HepG2 (cell line): ENCODE results near the gene TANC2. TPM values are rescaled to one million over a fixed set of nuclear protein-coding genes. Genes with fewer than 3 reads are reported as not detected.

Experiments
- ATAC-seq: fragments of 200-7000 bp; cut with Tn5 transposase; 3 replicates; pipeline ENCODE4 v1.9.1; 2020; ENCODE audit warnings: mild to moderate bottlenecking, moderate library complexity
- BruUV-seq: library from RNA; stranded (reverse); fragments of 400-500 nt; replicated peaks from 2 replicates; lab custom pipeline; 2021; lab: Mats Ljungman, UMichigan
- CTCF ChIA-PET: fragments of 300-600 bp; formaldehyde crosslinking; extraction: SDS; loops from one replicate; lab custom pipeline; 2021; ENCODE audit warnings: low total read pairs, inconsistent platforms, low intra/inter-chr PET ratio; lab: Yijun Ruan, JAX
- POLR2A ChIA-PET: fragments of 350-600 bp; sonication (Branson Sonifier 250); formaldehyde crosslinking; loops from one replicate; lab custom pipeline; 2020; ENCODE audit warnings: antibody characterized with exemption, inconsistent platforms; lab: Yijun Ruan, JAX
- DNase-seq: peaks from one replicate; pipeline ENCODE4 v3.0.0-alpha.2; 2015; ENCODE audit warnings: low spot score
- FAIRE-seq: peaks from 3 replicates; lab custom pipeline; 2011; peaks lifted over from hg19 to GRCh38; lab: Jason Lieb, UNC
- H2AFZ ChIP-seq: one replicate; pipeline ENCODE4 v1.6.1; 2011; ENCODE audit warnings: low read length, inconsistent platforms
- H3K27ac ChIP-seq: fragments of 300-600 bp; 3 replicates; pipeline ENCODE4 v1.8.0; 2011; ENCODE audit warnings: mixed run types, mild to moderate bottlenecking, mixed read lengths, low read length, inconsistent platforms; ENCODE audit not compliant: insufficient read depth; ENCODE audit errors: extremely low read length
- H3K27me3 ChIP-seq, 2 experiments: fragments of 200-600 bp in 1 of 2; 2 replicates in 1 of 2; 3 replicates in 1 of 2; pipeline versions ENCODE4 v1.6.0 to v1.8.0; 2011; ENCODE audit warnings: low read length in 2 of 2, mild to moderate bottlenecking in 2 of 2, moderate library complexity in 2 of 2, inconsistent platforms in 1 of 2; ENCODE audit not compliant: insufficient read depth in 2 of 2, control insufficient read depth in 1 of 2
- H3K36me3 ChIP-seq, 2 experiments: fragments of 200-600 bp in 1 of 2; replicated peaks in 1 of 2; 2 replicates in 1 of 2; 3 replicates in 1 of 2; pipeline versions ENCODE4 v1.5.1 to v1.8.0; 2011; ENCODE audit warnings: low read length in 2 of 2, inconsistent platforms in 1 of 2; ENCODE audit not compliant: insufficient read depth in 2 of 2, control insufficient read depth in 1 of 2
- H3K4me1 ChIP-seq: 2 replicates; pipeline ENCODE4 v1.5.1; 2012; ENCODE audit warnings: low read length, inconsistent platforms; ENCODE audit not compliant: insufficient read depth
- H3K4me2 ChIP-seq: 2 replicates; pipeline ENCODE4 v1.6.0; 2011; ENCODE audit warnings: low read depth, low read length, inconsistent platforms
- H3K4me3 ChIP-seq, 3 experiments: fragments of 200-600 bp in 1 of 3; sonication (generic), shearing (Covaris generic) in 1 of 3; replicated peaks in 1 of 3; 2 replicates each; pipeline ENCODE4 v1.5.1; 2011 to 2016; ENCODE audit warnings: low read length in 3 of 3, inconsistent platforms in 2 of 3, low read depth in 2 of 3, mild to moderate bottlenecking in 2 of 3, control low read depth in 1 of 3, mixed read lengths in 1 of 3; ENCODE audit not compliant: insufficient read depth in 1 of 3
- H3K79me2 ChIP-seq: one replicate; pipeline ENCODE4 v1.6.1; 2011; ENCODE audit warnings: low read length, inconsistent platforms; ENCODE audit not compliant: insufficient read depth
- H3K9ac ChIP-seq: 2 replicates; pipeline ENCODE4 v1.6.0; 2011; ENCODE audit warnings: mild to moderate bottlenecking, low read depth, low read length, inconsistent platforms; ENCODE audit not compliant: insufficient read depth
- H3K9me3 ChIP-seq: 2 replicates; pipeline ENCODE4 v1.5.1; 2012; ENCODE audit warnings: mild to moderate bottlenecking, low read length
- H4K20me1 ChIP-seq: 2 replicates; pipeline ENCODE4 v1.6.0; 2011; ENCODE audit warnings: inconsistent platforms, mild to moderate bottlenecking, low read length, moderate library complexity; ENCODE audit not compliant: insufficient read depth
- ATF4 ChIP-seq, 2 experiments: fragments of 450-650 bp in 1 of 2; sonication (generic) in 1 of 2; formaldehyde crosslinking; IDR thresholded peaks; 2 replicates each; pipeline versions ENCODE4 v1.5.0 to v1.8.0; 2020 to 2022; ENCODE audit warnings: mild to moderate bottlenecking in 1 of 2, missing genetic modification reagents in 1 of 2
- GLMP ChIP-seq: sonication (generic); formaldehyde crosslinking; IDR thresholded peaks from 2 replicates; pipeline ENCODE4 v1.9.0; 2021; ENCODE audit warnings: missing genetic modification reagents, mild to moderate bottlenecking, borderline replicate concordance
- HIC2 ChIP-seq: sonication (generic); formaldehyde crosslinking; IDR thresholded peaks from 2 replicates; pipeline ENCODE4 v1.9.0; 2022; ENCODE audit warnings: low read depth, missing genetic modification reagents
- IRF2 ChIP-seq: IDR thresholded peaks from 2 replicates; pipeline ENCODE4 v1.6.1; 2018; ENCODE audit warnings: missing genetic modification reagents, missing compliant biosample characterization
- KDM1A ChIP-seq: IDR thresholded peaks from 2 replicates; pipeline ENCODE4 v1.6.1; 2016; ENCODE audit warnings: missing compliant biosample characterization
- MYPOP ChIP-seq: sonication (generic); formaldehyde crosslinking; IDR thresholded peaks from 2 replicates; pipeline ENCODE4 v1.8.1; 2023; ENCODE audit warnings: mild to moderate bottlenecking, moderate library complexity, missing genetic modification reagents
- PHF20 ChIP-seq: sonication (generic); formaldehyde crosslinking; IDR thresholded peaks from 2 replicates; pipeline ENCODE4 v1.5.0; 2020; ENCODE audit warnings: mild to moderate bottlenecking, missing genetic modification reagents
- SP5 ChIP-seq: IDR thresholded peaks from 2 replicates; pipeline ENCODE4 v1.6.1; 2016; ENCODE audit warnings: low read depth, borderline replicate concordance
- ZFAT ChIP-seq: sonication (generic); formaldehyde crosslinking; conservative IDR thresholded peaks from 2 replicates; pipeline ENCODE4 v1.8.1; 2023; ENCODE audit warnings: missing genetic modification reagents, inconsistent platforms
- ZNF460 ChIP-seq: sonication (generic); formaldehyde crosslinking; IDR thresholded peaks from 2 replicates; pipeline ENCODE4 v1.5.1; 2020; ENCODE audit warnings: missing genetic modification reagents, mild to moderate bottlenecking, borderline replicate concordance
- WGBS: methylation state at CpG from one replicate; pipeline ENCODE4 v1.1.6; 2017; ENCODE audit warnings: low lambda C conversion rate; 5-methylcytosine and 5-hydroxymethylcytosine counted together
- in situ Hi-C: cut with HindIII; loops from 2 replicates; pipeline ENCODE4 v1.10.0; 2017; ENCODE audit warnings: low pct_unique_long_range_greater_than_20kb; ENCODE audit not compliant: extremely low pct_ligation_motif_present
- intact Hi-C: fragments of 100-400 bp; cut with micrococcal nuclease; formaldehyde crosslinking; loops from one replicate; pipeline ENCODE4 v1.10.0; 2022; ENCODE audit not compliant: unreplicated experiment
- polyA plus RNA-seq, 8 experiments: library from polyadenylated mRNA; depleted of rRNA in 3 of 8; stranded (reverse) in 7 of 8; unstranded in 1 of 8; fragments of >200 nt; fragmentation: Illumina TruSeq in 4 of 8; extraction: Trizol in 4 of 8; gene quantifications; 2 replicates each; pipeline versions ENCODE4 v1.2.1 to v1.2.3, GENCODE V29; 2011 to 2016; ENCODE audit warnings: low read depth in 4 of 8, missing spikeins in 1 of 8, mixed read lengths in 1 of 8; ENCODE audit not compliant: insufficient read depth in 1 of 8
- total RNA-seq, 5 experiments: library from RNA; depleted of rRNA; stranded (reverse); fragments of >200 nt; fragmentation: Illumina TruSeq; extraction: Trizol; gene quantifications; 2 replicates each; pipeline ENCODE4 v1.2.3, GENCODE V29; 2016; ENCODE audit warnings: low read depth in 1 of 5

TANC2 gene
- total and polyA plus RNA-seq, 2 of the 13 experiments (the other 11 are each of a cell fraction or from before 2014, with no cell fraction given): 0.08 to 0.20 TPM

GRCh38 chr17:62919388-62919787 lies 46.6 kb upstream of the TANC2 start:
- no peak overlapping the region for H3K27ac ChIP-seq
- H2AFZ ChIP-seq: no peak overlapping the region
- FAIRE-seq (no peak), ATAC-seq (no peak), DNase-seq (no peak)
- ChIA-PET POLR2A (no interaction called here), CTCF (no interaction called here)
- H3K79me2 ChIP-seq: no peaks in the 10 kb centered on the region
- no peak overlapping the region for H3K4me3 ChIP-seq
- no peaks in the 10 kb centered on the region for H4K20me1 ChIP-seq
- no peaks in the 10 kb centered on the region for H3K36me3 ChIP-seq
- WGBS: 0% methylated on average over 1 of the region's 1 CpG
- no peaks in the 10 kb centered on the region for H3K9me3 ChIP-seq
- no peak overlapping the region for H3K4me2 ChIP-seq
- peaks cover 7% of the 10 kb centered on the region; the same call in 1 of the 2 replicates for H3K4me1 ChIP-seq
- TF ChIP-seq PHF20 (CRISPR knock-in tag): no peak
- no peak for TF ChIP-seq SP5
- no peak for TF ChIP-seq MYPOP (CRISPR knock-in tag)
- no peak for TF ChIP-seq HIC2 (CRISPR knock-in tag)
- no peak for TF ChIP-seq GLMP (CRISPR knock-in tag)
- no peak for TF ChIP-seq IRF2 (CRISPR knock-in tag)
- no peak for TF ChIP-seq ATF4 (CRISPR knock-in tag; IDR thresholded peaks at IDR 0.05)
- no peak for TF ChIP-seq KDM1A
- TF ChIP-seq ZNF460 (CRISPR knock-in tag): no peak
- TF ChIP-seq ZFAT (CRISPR knock-in tag): no peak
- intact Hi-C loops: no loop called here
- no TSS peak for BruUV-seq
- 0 out of 5 replicates have a peak, but pooled peaks cover 0 to 13% of the 10 kb centered on the region in 2 experiments for H3K27me3 ChIP-seq
- in situ Hi-C loops: no loop called here
- H3K9ac ChIP-seq: no peak overlapping the region
